Fibroblast of lung (primary cell): ENCODE measurements around the gene SPIRE1.

ENCODE experiments used
- CTCF ChIP-seq, 2 donors: IDR thresholded peaks in 1 of 2; conservative IDR thresholded peaks in 1 of 2; 1 replicate in 1 of 2; 2 replicates in 1 of 2; pipeline ENCODE4 v1.5.1; 2011 to 2012; ENCODE audit warnings: low read length in 2 of 2, control low read depth in 1 of 2, inconsistent platforms in 1 of 2, low read depth in 1 of 2, mild to moderate bottlenecking in 1 of 2
- EZH2 ChIP-seq: IDR thresholded peaks from 2 replicates; pipeline ENCODE4 v1.5.1; 2012; ENCODE audit warnings: low read length, control low read depth, mild to moderate bottlenecking; ENCODE audit errors: missing control alignments

DNA sequence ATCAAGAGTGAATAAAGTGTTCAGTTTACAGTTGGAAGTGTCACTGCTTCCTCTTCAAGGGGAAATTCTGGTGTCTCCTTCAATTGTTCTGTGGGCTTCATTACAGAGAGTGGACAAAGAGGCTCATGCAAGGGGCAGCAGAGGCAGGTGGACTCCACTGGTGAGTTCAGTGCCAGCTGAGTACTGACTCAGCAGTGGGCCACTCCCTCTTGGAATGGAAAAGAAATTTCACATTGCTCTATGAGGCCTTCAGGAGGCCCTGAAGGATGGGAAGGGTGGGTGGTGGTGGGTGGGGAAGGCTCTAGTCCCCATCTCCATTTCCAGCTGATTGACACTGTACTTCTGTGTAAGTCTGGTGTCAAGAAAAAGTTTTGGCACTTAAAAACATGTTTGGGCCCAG, 183.8 kb downstream of the SPIRE1 start:
- TF ChIP-seq CTCF (conservative IDR thresholded peaks at IDR 0.05 in 1 of 2, IDR thresholded peaks at IDR 0.05 in 1 of 2; ENCODE audit: low read depth in 1 of 2, low read length in 2 of 2) = no peak
- TF ChIP-seq EZH2 = no peak
